HL-60 (cell line): ENCODE results near the gene DYNC1H1.

Experiments
- DNase-seq, 2 experiments: peaks; one replicate each; pipeline ENCODE4 v3.0.0-alpha.2; 2010 to 2020; ENCODE audit warnings: low read depth in 1 of 2, low spot score in 1 of 2
- H3K27ac ChIP-seq: fragments of 250-450 bp; sonication (Bioruptor Pico); replicated peaks from 2 replicates; pipeline ENCODE4 v1.5.1; 2020; ENCODE audit warnings: mild to moderate bottlenecking, moderate library complexity
- H3K27me3 ChIP-seq: fragments of 250-450 bp; sonication (Bioruptor Pico); 2 replicates; pipeline ENCODE4 v1.5.1; 2021; ENCODE audit warnings: mild to moderate bottlenecking, moderate library complexity; ENCODE audit not compliant: insufficient read depth, poor library complexity, severe bottlenecking
- H3K4me3 ChIP-seq: replicated peaks from 2 replicates; pipeline ENCODE4 v1.5.1; 2011; ENCODE audit warnings: mild to moderate bottlenecking, control low read depth, low read length; ENCODE audit not compliant: insufficient read depth
- GABPA ChIP-seq: IDR thresholded peaks from 2 replicates; pipeline ENCODE4 v1.6.1; 2012; ENCODE audit warnings: low read depth
- POLR2AphosphoS5 ChIP-seq: IDR thresholded peaks from 2 replicates; pipeline ENCODE4 v1.6.1; 2012; ENCODE audit warnings: low read depth
- SPI1 ChIP-seq: IDR thresholded peaks from 2 replicates; pipeline ENCODE4 v1.6.1; 2012; ENCODE audit warnings: low read depth, mild to moderate bottlenecking, borderline replicate concordance
- TF ChIP-seq, protein P1 (sequence below): IDR thresholded peaks from one replicate; pipeline ENCODE4 v1.5.1; 2011; ENCODE audit warnings: low read length, control low read depth, inconsistent platforms; ENCODE audit not compliant: insufficient read depth
- TF ChIP-seq, protein P2 (sequence below): IDR thresholded peaks from 2 replicates; pipeline ENCODE4 v1.6.1; 2012; ENCODE audit warnings: low read depth; ENCODE audit not compliant: insufficient replicate concordance

The DYNC1H1 gene

DNA sequence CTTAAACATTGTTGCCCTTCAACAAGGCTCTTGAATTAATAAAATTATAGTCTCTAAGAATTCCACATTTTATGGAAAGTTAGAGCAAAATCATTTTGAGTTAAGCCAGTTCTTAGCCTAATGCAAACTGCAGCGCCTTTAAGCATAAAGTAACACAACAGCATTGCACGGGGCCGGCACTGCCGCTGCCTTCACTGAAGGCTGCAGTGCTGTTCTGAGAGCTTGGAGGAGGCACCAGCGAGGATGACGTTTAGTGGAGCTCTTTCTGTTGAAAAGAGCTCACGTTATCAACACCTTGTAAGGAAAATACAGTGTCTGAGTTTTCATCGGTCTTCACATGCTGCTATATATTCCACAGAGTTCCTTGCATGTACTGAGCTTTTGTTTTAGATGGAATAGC lies 38.3 kb upstream of the DYNC1H1 start:
- no peak for TF ChIP-seq POLR2AphosphoS5
- TF ChIP-seq, protein P1, sequence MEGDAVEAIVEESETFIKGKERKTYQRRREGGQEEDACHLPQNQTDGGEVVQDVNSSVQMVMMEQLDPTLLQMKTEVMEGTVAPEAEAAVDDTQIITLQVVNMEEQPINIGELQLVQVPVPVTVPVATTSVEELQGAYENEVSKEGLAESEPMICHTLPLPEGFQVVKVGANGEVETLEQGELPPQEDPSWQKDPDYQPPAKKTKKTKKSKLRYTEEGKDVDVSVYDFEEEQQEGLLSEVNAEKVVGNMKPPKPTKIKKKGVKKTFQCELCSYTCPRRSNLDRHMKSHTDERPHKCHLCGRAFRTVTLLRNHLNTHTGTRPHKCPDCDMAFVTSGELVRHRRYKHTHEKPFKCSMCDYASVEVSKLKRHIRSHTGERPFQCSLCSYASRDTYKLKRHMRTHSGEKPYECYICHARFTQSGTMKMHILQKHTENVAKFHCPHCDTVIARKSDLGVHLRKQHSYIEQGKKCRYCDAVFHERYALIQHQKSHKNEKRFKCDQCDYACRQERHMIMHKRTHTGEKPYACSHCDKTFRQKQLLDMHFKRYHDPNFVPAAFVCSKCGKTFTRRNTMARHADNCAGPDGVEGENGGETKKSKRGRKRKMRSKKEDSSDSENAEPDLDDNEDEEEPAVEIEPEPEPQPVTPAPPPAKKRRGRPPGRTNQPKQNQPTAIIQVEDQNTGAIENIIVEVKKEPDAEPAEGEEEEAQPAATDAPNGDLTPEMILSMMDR, result no peak
- TF ChIP-seq GABPA, result no peak
- no peak for TF ChIP-seq SPI1
- TF ChIP-seq, protein P2, sequence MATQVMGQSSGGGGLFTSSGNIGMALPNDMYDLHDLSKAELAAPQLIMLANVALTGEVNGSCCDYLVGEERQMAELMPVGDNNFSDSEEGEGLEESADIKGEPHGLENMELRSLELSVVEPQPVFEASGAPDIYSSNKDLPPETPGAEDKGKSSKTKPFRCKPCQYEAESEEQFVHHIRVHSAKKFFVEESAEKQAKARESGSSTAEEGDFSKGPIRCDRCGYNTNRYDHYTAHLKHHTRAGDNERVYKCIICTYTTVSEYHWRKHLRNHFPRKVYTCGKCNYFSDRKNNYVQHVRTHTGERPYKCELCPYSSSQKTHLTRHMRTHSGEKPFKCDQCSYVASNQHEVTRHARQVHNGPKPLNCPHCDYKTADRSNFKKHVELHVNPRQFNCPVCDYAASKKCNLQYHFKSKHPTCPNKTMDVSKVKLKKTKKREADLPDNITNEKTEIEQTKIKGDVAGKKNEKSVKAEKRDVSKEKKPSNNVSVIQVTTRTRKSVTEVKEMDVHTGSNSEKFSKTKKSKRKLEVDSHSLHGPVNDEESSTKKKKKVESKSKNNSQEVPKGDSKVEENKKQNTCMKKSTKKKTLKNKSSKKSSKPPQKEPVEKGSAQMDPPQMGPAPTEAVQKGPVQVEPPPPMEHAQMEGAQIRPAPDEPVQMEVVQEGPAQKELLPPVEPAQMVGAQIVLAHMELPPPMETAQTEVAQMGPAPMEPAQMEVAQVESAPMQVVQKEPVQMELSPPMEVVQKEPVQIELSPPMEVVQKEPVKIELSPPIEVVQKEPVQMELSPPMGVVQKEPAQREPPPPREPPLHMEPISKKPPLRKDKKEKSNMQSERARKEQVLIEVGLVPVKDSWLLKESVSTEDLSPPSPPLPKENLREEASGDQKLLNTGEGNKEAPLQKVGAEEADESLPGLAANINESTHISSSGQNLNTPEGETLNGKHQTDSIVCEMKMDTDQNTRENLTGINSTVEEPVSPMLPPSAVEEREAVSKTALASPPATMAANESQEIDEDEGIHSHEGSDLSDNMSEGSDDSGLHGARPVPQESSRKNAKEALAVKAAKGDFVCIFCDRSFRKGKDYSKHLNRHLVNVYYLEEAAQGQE, result no peak
- DNase-seq, result no peak
- no peaks in the 10 kb centered on the region for H3K27me3 ChIP-seq
- H3K27ac ChIP-seq, result no peak overlapping the region
- H3K4me3 ChIP-seq, result no peak overlapping the region

DNA sequence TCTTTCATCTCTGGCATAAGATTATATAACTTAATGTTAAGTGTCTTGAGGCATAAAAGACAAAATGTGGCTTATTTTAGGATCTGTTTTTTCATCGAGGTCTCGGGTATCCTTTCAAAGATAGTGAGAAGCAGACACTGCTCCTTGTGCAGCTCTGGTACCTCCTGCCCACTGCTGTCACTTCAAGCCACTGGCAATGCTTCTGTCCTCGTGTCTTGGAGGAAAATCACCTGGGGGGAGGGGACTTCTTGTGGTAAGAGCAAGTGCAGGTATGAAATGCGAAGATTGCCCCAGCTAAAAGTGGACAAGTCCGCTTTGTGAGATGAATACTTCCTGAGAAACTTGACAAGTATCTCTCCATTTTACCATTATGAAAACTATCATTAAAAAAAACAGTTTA lies 37.8 kb upstream of the DYNC1H1 start:
- H3K4me3 ChIP-seq, result no peak overlapping the region
- TF ChIP-seq SPI1, result no peak
- TF ChIP-seq POLR2AphosphoS5, result no peak
- TF ChIP-seq GABPA, result no peak
- TF ChIP-seq, protein P1, result no peak
- TF ChIP-seq, protein P2, result no peak
- no peak overlapping the region for H3K27ac ChIP-seq
- no peaks in the 10 kb centered on the region for H3K27me3 ChIP-seq
- no peak for DNase-seq

DNA sequence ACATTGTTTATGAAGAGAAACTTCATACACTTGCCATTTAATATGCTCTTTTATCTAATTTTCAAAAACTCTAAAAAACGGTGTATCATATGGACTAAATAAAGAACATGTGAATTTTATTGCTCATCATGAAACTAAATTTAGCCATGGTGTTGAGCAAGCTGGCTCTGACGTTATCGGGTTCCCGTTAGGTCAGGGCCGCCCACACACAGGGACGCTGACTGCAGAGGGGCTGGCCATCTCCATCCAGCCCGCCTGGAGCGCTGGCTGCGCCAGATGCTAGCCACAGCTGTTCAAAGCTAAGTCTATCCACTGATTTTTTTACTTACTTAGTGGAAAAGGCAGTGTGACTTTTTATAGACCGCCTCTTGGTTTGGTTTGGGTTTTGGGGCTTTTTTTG lies 36.5 kb upstream of the DYNC1H1 start:
- TF ChIP-seq, protein P1, result no peak
- TF ChIP-seq GABPA (no peak), SPI1 (no peak), POLR2AphosphoS5 (no peak)
- TF ChIP-seq, protein P2, result no peak
- H3K27ac ChIP-seq, result no peak overlapping the region
- no peak overlapping the region for H3K4me3 ChIP-seq
- DNase-seq, result peak; percentile 22 to 46
- H3K27me3 ChIP-seq, result no peaks in the 10 kb centered on the region
